Karpas-422 (cell line): Measurements from ENCODE around the gene LOXHD1. TPM values are rescaled to one million over a fixed set of nuclear protein-coding genes. Genes with fewer than 3 reads are reported as not detected.
A peak's percentile ranks its signal among the peaks of the same experiment; 100 is the strongest.

Experiments
- DNase-seq: peaks from one replicate; pipeline ENCODE4 v3.0.0-alpha.2; 2015
- H2AFZ ChIP-seq: fragments of 200-600 bp; sonication (generic); 2 replicates; pipeline ENCODE4 v1.6.1; 2014; ENCODE audit warnings: antibody characterized with exemption, low read length, mixed read lengths
- H3K27ac ChIP-seq: fragments of 200-600 bp; sonication (generic); 2 replicates; pipeline ENCODE4 v1.5.1; 2014; ENCODE audit warnings: mild to moderate bottlenecking, low read length, moderate library complexity
- H3K27me3 ChIP-seq: fragments of 200-600 bp; sonication (generic); 2 replicates; pipeline ENCODE4 v1.6.1; 2014; ENCODE audit warnings: low read length, mixed read lengths
- H3K36me3 ChIP-seq: fragments of 200-600 bp; sonication (generic); 2 replicates; pipeline ENCODE4 v1.6.1; 2014; ENCODE audit warnings: low read length, mixed read lengths; ENCODE audit not compliant: insufficient read depth
- H3K4me1 ChIP-seq: fragments of 200-600 bp; sonication (generic); 2 replicates; pipeline ENCODE4 v1.6.1; 2014; ENCODE audit warnings: mild to moderate bottlenecking, low read length, mixed read lengths
- H3K4me2 ChIP-seq: fragments of 200-600 bp; sonication (generic); 2 replicates; pipeline ENCODE4 v1.6.1; 2014; ENCODE audit warnings: low read length, low read depth, mild to moderate bottlenecking; ENCODE audit not compliant: poor library complexity, severe bottlenecking
- H3K4me3 ChIP-seq: fragments of 200-600 bp; sonication (generic); 2 replicates; pipeline ENCODE4 v1.5.1; 2014; ENCODE audit warnings: mild to moderate bottlenecking, antibody characterized with exemption, low read length, mixed read lengths
- H3K79me2 ChIP-seq: fragments of 200-600 bp; sonication (generic); 2 replicates; pipeline ENCODE4 v1.6.1; 2014; ENCODE audit warnings: mild to moderate bottlenecking, low read length, mixed read lengths
- H3K9ac ChIP-seq: fragments of 200-600 bp; sonication (generic); 2 replicates; pipeline ENCODE4 v1.6.0; 2014; ENCODE audit warnings: low read length
- H3K9me2 ChIP-seq: fragments of 200-600 bp; sonication (generic), shearing (Covaris generic); replicated peaks from 2 replicates; pipeline ENCODE4 v1.6.0; 2014; ENCODE audit warnings: mild to moderate bottlenecking, low read length, moderate library complexity; ENCODE audit not compliant: insufficient read depth
- H3K9me3 ChIP-seq: fragments of 300-700, 200-600 bp; sonication (generic); 2 replicates; pipeline ENCODE4 v1.6.1; 2014; ENCODE audit warnings: low read length, mixed read lengths
- H4K20me1 ChIP-seq: fragments of 200-600 bp; sonication (generic); 2 replicates; pipeline ENCODE4 v1.6.1; 2014; ENCODE audit warnings: mild to moderate bottlenecking, antibody characterized with exemption, low read length, low read depth; ENCODE audit not compliant: insufficient read depth
- total RNA-seq: library from RNA; depleted of rRNA; stranded (reverse); fragments of >200 nt; shearing (Covaris generic); gene quantifications from 2 replicates; pipeline ENCODE4 v1.2.3, GENCODE V29; 2014; ENCODE audit warnings: low replicate concordance

LOXHD1 gene
- total RNA-seq, 1 experiment from 2014 or later, result not detected

DNA sequence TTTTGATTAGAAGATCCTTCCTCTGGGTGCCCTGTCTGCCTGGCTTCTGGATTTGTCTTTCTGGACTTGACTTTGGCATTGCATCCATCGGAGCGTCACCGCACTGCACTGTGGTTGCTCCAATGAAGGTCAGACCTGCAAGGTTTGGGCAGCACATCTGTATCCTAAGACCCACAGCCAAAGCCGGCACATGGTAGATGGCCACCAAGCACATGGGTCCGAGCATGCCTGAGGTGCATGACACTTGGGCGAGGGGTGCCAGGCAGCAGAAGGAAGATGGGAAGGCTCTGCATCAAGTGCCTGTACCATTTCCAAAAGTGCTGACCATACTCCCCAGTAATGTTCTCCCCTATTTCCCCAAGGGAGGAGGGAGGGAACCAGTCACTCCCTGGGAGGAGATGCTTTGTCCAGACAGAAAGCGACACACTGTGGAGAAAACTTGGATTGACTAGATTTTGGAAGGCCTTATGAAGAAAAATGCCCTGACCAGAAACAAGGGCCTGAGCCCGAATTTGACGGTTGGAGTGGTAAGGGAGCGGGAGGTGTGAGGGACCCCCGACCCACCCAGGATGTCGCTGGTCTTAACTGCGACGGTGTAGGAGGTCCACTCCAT lies 149.9 kb downstream of the LOXHD1 start:
- H3K27me3 ChIP-seq, result no peaks in the 10 kb centered on the region
- no peak overlapping the region for H2AFZ ChIP-seq
- H3K27ac ChIP-seq, result no peak overlapping the region
- no peaks in the 10 kb centered on the region for H3K79me2 ChIP-seq
- no peaks in the 10 kb centered on the region for H3K36me3 ChIP-seq
- H3K4me2 ChIP-seq, result no peak overlapping the region
- no peaks in the 10 kb centered on the region for H4K20me1 ChIP-seq
- no peak for DNase-seq
- H3K4me1 ChIP-seq, result no peaks in the 10 kb centered on the region
- H3K9ac ChIP-seq, result no peak overlapping the region
- H3K9me3 ChIP-seq, result no peaks in the 10 kb centered on the region
- no peak overlapping the region for H3K4me3 ChIP-seq
- no peaks in the 10 kb centered on the region for H3K9me2 ChIP-seq

DNA sequence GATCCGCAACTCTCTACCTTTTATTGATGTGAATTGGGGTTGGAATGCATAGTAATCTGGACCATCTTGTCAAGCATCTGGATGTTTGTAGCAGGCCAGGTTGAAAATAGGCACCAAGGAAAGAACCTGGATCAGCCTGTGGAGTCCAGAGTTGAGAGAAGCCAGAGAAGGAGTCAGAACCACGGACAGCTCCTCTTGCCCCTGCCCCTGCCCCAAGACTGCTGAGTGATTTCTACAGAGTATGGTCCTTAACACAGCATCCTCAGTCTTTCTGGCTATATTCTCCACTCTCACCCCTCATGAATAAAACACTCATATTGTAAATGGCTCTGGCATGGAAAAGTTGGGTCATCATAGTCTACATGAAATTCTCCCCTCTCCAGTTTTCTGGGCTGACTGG lies 154.6 kb downstream of the LOXHD1 start:
- Histone ChIP-seq H2AFZ (no peak overlapping the region), H3K4me1 (no peaks in the 10 kb centered on the region), H3K36me3 (no peaks in the 10 kb centered on the region), H3K9me2 (no peaks in the 10 kb centered on the region), H3K27me3 (no peaks in the 10 kb centered on the region), H3K4me3 (no peak overlapping the region), H3K4me2 (no peak overlapping the region), H3K27ac (no peak overlapping the region), H3K79me2 (no peaks in the 10 kb centered on the region), H3K9me3 (no peaks in the 10 kb centered on the region), H3K9ac (no peak overlapping the region), H4K20me1 (no peaks in the 10 kb centered on the region)
- DNase-seq, result peak; percentile 55

DNA sequence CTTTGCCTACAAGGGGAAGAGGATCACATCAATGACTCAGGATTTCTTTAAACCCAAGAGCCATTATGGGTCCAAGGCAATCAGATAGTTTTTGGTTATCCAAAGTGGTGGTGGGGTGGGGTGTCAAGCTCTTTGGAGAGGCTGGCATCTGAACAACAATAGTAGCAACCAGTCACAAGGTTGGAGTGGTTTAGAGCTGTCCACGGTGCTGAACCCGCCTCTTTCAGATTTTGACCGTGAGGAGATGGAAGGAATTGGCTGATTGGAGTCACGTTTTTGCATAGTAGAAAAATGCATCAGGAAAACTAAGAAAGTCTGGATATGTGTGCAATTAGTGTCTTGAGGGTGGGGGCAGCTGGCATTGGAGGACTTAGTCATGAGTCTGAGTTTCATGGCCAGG lies 159.9 kb downstream of the LOXHD1 start:
- H3K9me3 ChIP-seq, result no peaks in the 10 kb centered on the region
- H3K9ac ChIP-seq, result no peak overlapping the region
- no peaks in the 10 kb centered on the region for H3K36me3 ChIP-seq

DNA sequence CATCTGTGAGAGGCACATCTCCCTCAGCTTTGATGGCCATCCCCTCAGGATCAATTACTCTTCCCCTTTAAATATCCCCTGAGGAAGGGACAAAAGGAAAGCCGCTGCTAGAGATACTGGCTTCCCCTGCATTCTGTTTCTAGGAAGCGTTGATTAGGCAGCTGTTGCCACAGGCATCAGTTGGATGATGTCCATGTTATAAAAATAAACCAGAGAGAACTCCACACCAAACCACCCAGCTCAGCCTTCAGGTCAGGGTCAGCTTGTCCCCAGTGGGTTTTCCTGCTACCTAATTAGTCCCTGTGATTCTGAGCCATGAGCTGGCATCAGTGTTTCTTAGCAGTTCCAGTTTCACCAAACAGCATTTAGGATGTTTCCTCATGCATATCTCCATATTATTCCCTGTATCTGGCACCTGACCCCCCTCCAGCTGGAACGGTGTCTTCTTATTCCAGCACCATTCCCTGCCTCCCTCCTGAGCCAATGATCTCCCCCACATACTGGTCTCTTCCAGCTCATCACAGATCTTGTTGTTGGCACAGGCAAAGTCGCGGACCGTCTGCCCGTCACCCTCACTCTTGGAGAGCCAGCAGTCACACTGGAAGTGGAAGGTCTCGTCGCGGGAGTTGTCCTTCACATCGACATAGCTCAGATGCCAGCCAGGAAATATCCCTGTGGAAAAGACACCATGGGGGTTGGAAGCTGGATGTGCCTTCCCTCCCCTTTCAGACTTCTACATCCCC lies 168.4 kb downstream of the LOXHD1 start:
- no peaks in the 10 kb centered on the region for H3K27me3 ChIP-seq
- no peaks in the 10 kb centered on the region for H3K4me1 ChIP-seq
- no peaks in the 10 kb centered on the region for H3K79me2 ChIP-seq
- H4K20me1 ChIP-seq, result no peaks in the 10 kb centered on the region
- no peaks in the 10 kb centered on the region for H3K36me3 ChIP-seq
- H2AFZ ChIP-seq, result no peak overlapping the region
- H3K4me2 ChIP-seq, result no peak overlapping the region
- H3K4me3 ChIP-seq, result no peak overlapping the region
- no peak overlapping the region for H3K27ac ChIP-seq
- no peak for DNase-seq
- H3K9me2 ChIP-seq, result no peaks in the 10 kb centered on the region
- H3K9me3 ChIP-seq, result no peaks in the 10 kb centered on the region
- no peak overlapping the region for H3K9ac ChIP-seq

More for the DNA sequence above, 159.9 kb downstream of the LOXHD1 start:
- Histone ChIP-seq H3K27me3 (no peaks in the 10 kb centered on the region), H3K4me2 (no peak overlapping the region), H4K20me1 (no peaks in the 10 kb centered on the region), H3K27ac (no peak overlapping the region), H3K4me1 (no peaks in the 10 kb centered on the region), H3K9me2 (no peaks in the 10 kb centered on the region), H3K79me2 (no peaks in the 10 kb centered on the region), H2AFZ (no peak overlapping the region), H3K4me3 (no peak overlapping the region)
- DNase-seq, result peak; percentile 56

DNA sequence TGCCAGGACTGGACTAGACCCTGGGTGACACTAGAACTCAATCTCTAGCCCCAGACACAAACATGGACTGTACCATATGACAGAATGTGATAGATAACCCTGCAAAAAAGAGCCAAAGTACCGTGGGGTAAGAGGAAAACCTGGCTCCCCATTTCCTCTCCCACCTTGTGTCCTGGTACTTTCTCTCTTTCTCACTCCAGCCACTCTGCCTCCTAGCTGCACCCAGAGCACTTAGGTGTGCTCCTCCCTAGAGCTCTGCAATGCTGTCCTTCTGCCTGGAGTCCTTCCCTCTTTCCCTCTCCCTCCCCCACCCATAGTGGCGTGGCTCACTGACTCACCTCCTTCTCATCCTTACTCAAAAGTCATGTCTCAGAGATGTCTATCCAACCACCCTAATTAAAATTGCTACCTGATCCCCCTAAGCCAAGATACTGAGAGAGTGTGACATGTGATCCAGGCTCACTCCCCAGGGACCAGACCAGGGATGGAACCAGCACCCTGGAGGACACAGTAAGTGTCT lies 171.3 kb downstream of the LOXHD1 start:
- no peak overlapping the region for H3K4me3 ChIP-seq
- H3K4me1 ChIP-seq, result no peaks in the 10 kb centered on the region
- H3K27ac ChIP-seq, result no peak overlapping the region
- H3K79me2 ChIP-seq, result no peaks in the 10 kb centered on the region
- H3K9me2 ChIP-seq, result no peaks in the 10 kb centered on the region
- H3K4me2 ChIP-seq, result no peak overlapping the region
- H4K20me1 ChIP-seq, result no peaks in the 10 kb centered on the region
- no peak for DNase-seq
- H3K9me3 ChIP-seq, result peaks cover 7% of the 10 kb centered on the region; the same call in 1 of the 2 replicates
- no peaks in the 10 kb centered on the region for H3K36me3 ChIP-seq
- no peak overlapping the region for H3K9ac ChIP-seq
- H3K27me3 ChIP-seq, result no peaks in the 10 kb centered on the region
- no peak overlapping the region for H2AFZ ChIP-seq

DNA sequence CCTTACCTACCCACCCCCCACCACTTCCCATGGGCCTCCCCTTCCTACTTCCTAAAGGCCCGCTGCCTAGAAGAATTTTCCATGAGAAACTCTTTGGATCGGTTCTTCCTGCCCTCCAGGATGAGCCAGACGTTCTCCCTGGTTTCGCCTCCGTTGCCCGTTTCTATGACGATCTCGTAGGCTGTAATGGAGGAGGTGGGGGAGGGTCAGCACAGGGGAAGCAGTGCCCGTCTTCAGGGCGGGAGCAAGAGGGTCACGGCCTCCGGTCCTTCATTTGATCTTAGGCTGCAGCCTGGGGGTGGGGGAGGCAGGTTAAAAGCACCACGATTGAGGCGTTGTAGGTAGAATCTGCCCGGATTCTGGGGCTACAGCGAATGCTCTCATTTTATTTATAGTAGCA lies 172.0 kb downstream of the LOXHD1 start:
- no peak overlapping the region for H2AFZ ChIP-seq
- no peaks in the 10 kb centered on the region for H4K20me1 ChIP-seq
- DNase-seq, result no peak
- no peaks in the 10 kb centered on the region for H3K9me2 ChIP-seq
- no peak overlapping the region for H3K9ac ChIP-seq
- H3K27ac ChIP-seq, result no peak overlapping the region
- H3K9me3 ChIP-seq, result peaks cover 7% of the 10 kb centered on the region; the same call in 1 of the 2 replicates
- no peak overlapping the region for H3K4me3 ChIP-seq
- no peak overlapping the region for H3K4me2 ChIP-seq
- no peaks in the 10 kb centered on the region for H3K79me2 ChIP-seq
- H3K27me3 ChIP-seq, result no peaks in the 10 kb centered on the region
- H3K4me1 ChIP-seq, result no peaks in the 10 kb centered on the region
- no peaks in the 10 kb centered on the region for H3K36me3 ChIP-seq

DNA sequence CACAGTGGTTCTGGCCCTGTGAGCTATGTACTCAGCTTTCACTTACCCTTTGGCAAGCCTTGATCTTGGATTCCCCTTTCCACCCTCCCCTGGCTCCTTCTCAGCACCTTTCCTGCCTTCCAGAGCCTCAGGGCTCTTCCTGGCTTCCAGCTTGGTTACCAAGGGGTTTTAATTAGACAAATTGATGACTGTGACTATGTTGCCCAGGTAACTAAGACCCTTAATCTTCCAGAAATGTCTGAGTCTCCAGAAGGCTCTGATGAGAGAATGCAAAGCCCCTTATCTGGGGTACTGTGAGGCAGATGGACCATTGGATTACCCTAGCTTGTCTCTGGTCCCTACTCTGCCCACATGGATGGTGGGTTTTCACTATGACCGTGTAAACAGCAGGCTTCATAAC lies 174.2 kb downstream of the LOXHD1 start:
- Histone ChIP-seq H3K4me3 (no peak overlapping the region), H3K9me2 (no peaks in the 10 kb centered on the region), H3K9me3 (peaks cover 7% of the 10 kb centered on the region; the same call in 1 of the 2 replicates), H3K4me2 (no peak overlapping the region), H3K4me1 (no peaks in the 10 kb centered on the region), H3K9ac (no peak overlapping the region), H3K27ac (no peak overlapping the region), H4K20me1 (no peaks in the 10 kb centered on the region), H3K79me2 (no peaks in the 10 kb centered on the region), H3K27me3 (no peaks in the 10 kb centered on the region), H3K36me3 (no peaks in the 10 kb centered on the region), H2AFZ (no peak overlapping the region)
- no peak for DNase-seq

DNA sequence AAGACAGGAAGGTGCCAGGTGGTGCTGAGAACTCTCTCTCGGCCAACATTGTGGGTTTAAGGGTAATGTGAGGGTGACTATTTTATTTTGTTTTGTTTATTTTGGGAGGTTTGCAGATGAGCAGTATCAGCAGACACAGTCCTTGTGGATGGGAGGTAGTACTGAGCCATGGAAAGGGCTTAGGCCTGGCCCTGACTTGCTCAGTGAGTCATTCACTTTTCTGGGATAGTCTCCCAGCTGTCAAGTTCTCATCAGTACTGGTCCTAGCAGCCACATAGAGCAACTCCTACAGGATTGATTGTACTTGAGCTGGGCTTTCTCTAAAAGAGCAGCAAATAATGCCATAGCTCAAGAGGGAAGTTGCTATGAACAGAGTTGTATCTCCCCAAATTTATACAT lies 175.2 kb downstream of the LOXHD1 start:
- Histone ChIP-seq H3K9ac (no peak overlapping the region), H3K4me1 (no peaks in the 10 kb centered on the region), H2AFZ (no peak overlapping the region), H3K4me2 (no peak overlapping the region), H3K79me2 (no peaks in the 10 kb centered on the region), H4K20me1 (no peaks in the 10 kb centered on the region), H3K9me3 (peaks cover 7% of the 10 kb centered on the region; the same call in 1 of the 2 replicates), H3K27ac (no peak overlapping the region), H3K9me2 (no peaks in the 10 kb centered on the region), H3K27me3 (no peaks in the 10 kb centered on the region), H3K4me3 (no peak overlapping the region), H3K36me3 (no peaks in the 10 kb centered on the region)
- DNase-seq, result no peak
